ENCODE results near the gene PPP1CA.

PPP1CA gene

DNA sequence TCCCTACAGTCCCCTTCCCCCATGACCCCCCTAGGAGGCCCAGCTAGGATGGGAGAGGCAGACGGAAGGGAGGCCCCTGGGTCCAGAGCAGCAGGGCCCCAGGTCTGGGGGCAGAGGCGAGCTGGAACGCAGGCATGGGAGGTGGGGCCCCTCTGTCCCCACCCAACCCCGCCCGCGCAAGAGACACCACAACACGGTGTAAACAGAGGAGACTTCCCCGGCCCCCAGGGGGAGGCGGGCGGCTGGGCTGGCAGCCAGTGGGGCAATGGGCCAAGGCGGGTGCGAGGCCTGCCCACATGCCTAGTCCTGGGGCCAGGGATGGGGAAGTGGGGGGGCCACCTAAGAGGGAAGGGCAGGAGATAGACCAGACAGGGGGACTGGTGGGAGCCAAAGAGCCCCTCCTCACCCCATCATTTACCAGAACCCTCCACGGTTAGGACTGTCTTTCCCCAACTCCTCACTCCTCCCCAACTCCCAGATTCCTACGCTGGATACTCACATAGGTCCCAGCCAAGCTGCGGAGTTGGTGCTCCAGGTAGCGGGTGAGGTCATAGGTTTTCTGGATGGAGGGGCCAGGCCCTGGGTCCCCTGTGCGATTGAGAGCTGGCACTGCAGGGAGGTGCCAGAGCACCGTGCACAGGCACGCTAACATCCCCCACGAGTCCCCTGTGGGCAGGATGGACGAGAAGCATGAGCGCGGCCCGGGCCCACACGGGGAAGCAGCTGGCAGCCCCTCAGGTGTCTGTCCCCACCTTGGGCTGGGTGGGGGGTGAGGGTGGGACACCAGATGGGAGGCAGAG, 34.5 kb downstream of the PPP1CA start:
- TF ChIP-seq, protein P1, sequence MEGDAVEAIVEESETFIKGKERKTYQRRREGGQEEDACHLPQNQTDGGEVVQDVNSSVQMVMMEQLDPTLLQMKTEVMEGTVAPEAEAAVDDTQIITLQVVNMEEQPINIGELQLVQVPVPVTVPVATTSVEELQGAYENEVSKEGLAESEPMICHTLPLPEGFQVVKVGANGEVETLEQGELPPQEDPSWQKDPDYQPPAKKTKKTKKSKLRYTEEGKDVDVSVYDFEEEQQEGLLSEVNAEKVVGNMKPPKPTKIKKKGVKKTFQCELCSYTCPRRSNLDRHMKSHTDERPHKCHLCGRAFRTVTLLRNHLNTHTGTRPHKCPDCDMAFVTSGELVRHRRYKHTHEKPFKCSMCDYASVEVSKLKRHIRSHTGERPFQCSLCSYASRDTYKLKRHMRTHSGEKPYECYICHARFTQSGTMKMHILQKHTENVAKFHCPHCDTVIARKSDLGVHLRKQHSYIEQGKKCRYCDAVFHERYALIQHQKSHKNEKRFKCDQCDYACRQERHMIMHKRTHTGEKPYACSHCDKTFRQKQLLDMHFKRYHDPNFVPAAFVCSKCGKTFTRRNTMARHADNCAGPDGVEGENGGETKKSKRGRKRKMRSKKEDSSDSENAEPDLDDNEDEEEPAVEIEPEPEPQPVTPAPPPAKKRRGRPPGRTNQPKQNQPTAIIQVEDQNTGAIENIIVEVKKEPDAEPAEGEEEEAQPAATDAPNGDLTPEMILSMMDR (IDR thresholded peaks at IDR 0.05; ENCODE audit: low read depth, low read length) = no peak

DNA sequence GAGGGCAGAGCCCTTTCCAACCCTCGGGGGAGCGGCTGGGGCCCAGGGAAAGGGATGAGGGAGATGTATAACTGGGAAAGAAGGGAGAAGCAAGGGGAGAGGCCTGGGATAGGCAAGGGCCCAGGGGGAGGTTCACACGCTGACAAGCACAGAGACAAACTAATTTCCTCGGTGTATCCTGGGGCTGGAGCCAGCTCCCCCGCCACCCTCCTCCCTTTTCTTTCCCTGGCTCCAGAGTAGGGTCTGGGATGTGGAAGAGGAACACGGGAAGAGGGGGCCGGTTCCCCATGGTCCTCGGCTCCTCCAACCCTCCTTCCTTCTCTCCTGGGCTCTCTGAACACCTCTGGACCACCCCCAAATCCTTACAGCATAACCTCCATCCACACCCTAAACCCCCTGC, 35.1 kb downstream of the PPP1CA start:
- TF ChIP-seq, protein P1 (IDR thresholded peaks at IDR 0.05; ENCODE audit: low read depth, low read length) = no peak
- DNase-seq (ENCODE audit: extremely low read depth, low read depth) = no peak

More for the DNA sequence above, 34.5 kb downstream of the PPP1CA start:
- no peak for DNase-seq (ENCODE audit: extremely low read depth, low read depth)

DNA sequence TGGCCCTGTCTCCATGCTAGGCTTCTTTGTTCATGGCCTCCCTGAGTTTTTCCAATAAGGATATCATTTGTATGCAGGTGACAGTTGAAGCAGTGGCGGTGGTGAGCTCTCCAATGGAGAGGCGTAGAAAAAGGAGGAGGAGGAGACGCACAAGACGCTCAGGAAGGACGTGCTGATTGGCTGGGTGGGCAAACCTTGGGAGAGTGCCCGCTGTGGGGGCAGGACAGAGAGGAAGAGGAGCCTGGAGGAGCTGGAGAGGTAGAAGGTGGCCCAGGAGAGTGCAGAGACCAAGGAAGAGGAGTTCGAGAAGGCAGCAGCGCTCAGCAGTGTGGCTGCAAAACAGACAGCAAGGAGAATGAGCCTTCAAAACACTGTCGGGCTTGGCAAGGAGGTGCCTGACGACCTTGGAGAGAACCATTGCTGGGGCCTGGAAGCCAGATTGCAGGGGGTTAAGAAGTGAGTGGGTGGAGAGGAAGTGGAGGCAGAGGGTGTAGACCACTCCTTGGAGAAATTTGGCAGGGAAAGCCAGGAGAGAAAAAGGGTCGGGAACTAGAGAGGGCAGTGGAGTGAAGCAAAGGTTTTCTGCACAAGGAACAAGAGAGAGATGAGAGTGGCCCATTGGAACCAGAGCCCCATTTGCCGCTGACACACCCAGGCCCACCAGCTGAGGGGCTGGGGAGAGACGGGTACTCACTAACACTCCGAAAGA, 35.8 kb downstream of the PPP1CA start:
- DNase-seq (ENCODE audit: extremely low read depth, low read depth) = no peak
- TF ChIP-seq, protein P1 (IDR thresholded peaks at IDR 0.05; ENCODE audit: low read depth, low read length) = no peak

DNA sequence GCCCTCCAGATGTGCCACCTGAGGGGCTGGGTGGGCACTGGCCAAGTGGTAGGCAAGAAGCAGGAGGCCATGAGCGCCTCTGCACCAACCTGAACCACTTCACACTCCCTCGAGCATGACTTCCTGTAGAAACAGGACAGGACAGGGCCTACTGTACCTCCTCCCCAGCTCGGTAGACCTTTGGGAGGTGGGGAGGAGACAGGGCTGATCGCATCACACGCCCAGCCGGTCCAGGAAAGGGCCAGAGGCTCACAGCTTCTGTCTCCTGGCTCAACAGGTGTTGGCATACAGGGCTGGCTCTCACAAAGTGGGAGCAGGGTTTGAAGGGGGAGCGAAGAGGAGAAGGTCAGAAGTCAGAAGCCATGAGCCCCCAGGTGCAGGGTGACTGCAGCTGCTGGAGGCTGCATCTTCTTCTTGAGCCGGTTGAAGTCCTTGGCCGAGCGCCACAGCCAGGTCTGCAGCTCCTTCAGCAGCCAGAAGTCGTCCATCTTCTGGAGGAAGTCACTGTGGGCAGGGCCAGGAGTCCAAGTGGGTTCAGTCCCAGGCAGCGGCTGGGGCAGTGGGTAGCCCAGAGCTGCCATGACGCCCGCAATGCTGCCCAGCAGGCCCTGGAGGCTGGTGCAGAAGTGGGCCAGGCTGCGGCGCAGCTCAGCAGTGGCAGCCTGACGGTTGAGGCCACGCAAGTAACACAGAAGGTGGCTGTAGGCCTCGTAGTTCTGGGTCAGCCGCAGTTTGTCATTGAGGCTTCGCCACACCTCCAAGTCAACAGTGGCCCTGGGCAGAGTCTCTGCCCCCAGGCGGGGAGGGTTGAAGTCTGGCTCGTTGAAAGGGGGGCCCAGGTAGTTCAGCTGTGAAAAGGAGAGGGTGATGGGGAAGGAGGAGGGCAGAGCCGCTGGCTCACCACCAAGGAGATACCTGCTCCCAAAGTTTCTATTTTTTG, 36.6 kb downstream of the PPP1CA start:
- no peak for DNase-seq (ENCODE audit: extremely low read depth, low read depth)
- TF ChIP-seq, protein P1 (IDR thresholded peaks at IDR 0.05; ENCODE audit: low read depth, low read length) = no peak

DNA sequence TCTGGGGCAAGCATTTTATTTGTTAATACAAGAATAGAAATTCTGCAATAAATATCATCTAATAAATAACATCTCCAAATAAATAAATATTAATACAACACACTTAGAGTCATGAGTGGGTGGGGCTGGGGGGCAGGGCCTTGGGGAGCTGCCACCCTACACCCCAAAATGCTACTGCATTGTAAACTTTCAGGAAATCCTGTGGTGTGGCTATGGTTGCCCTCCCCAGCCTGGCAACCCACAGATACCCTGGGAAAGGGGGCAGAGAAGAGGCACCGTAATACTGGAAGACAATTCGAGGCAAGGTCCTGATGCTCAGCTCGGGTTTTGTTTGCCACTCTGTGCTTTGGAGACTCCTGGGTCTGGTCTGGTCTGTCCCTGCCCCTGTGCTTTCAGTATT, 37.5 kb downstream of the PPP1CA start:
- no peak for DNase-seq (ENCODE audit: extremely low read depth, low read depth)
- TF ChIP-seq, protein P1 (IDR thresholded peaks at IDR 0.05; ENCODE audit: low read depth, low read length) = no peak

DNA sequence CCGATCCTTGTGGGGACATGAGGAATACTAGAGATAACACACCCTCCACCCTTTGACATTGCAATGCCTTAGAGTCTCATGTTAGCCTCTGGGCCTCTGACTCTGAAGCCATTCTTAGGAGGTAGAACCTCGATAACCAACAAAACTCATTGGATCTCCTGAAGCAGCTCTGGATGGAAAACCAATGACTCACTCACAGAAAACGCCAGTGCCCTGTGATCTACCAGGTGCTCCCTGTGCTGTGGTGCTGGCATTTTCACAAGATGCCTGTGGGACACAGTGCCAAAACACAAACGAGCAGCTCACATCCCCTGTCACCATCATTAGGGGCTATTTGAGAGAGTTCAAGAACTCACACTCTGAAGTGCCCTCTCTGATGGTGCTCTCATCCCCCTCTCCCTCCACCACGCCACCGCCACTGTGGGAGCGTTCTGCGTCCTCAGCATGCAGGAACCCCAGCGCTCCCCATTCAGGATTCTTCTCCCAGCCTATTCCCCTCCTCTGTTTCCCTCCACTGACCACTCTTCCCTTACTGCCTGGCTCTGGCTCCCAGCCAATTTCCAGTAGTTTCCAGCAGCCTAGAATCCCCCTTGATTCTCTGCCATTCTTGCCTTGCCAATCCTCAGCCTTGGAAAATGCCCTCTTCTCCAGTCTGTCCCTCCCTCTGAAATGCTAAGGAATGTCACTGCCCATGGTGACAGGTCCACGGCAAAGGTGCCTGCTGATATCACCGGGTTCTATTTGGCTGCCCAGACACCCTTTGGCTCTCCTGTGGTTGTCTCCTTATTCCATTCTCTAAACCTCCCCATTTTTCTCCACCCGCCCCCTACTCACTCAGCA, 43.6 kb downstream of the PPP1CA start:
- no peak for DNase-seq (ENCODE audit: extremely low read depth, low read depth)
- TF ChIP-seq, protein P1 (IDR thresholded peaks at IDR 0.05; ENCODE audit: low read depth, low read length) = no peak
